H9 (cell line): ENCODE results near the gene EXD1. TPM values are rescaled to one million over a fixed set of nuclear protein-coding genes. Genes with fewer than 3 reads are reported as not detected.
A peak's percentile ranks its signal among the peaks of the same experiment; 100 is the strongest.

ENCODE experiments used
- DNase-seq: peaks from one replicate; pipeline ENCODE4 v3.0.0-alpha.2; 2017
- H2AFZ ChIP-seq: one replicate; pipeline ENCODE4 v1.6.1; 2013; ENCODE audit warnings: mild to moderate bottlenecking, low read length, control low read depth, moderate library complexity
- H2AK5ac ChIP-seq: 2 replicates; pipeline ENCODE4 v1.6.1; 2013; ENCODE audit warnings: low read length, control low read depth, mixed read lengths; ENCODE audit not compliant: insufficient read length
- H2BK120ac ChIP-seq: one replicate; pipeline ENCODE4 v1.6.1; 2013; ENCODE audit warnings: low read depth, mild to moderate bottlenecking, low read length, control low read depth, inconsistent platforms; ENCODE audit not compliant: poor library complexity, severe bottlenecking
- H2BK12ac ChIP-seq: 2 replicates; pipeline ENCODE4 v1.6.1; 2013; ENCODE audit warnings: low read length, control low read depth, mixed read lengths, low read depth; ENCODE audit not compliant: insufficient read length
- H2BK15ac ChIP-seq: 2 replicates; pipeline ENCODE4 v1.6.1; 2013; ENCODE audit warnings: low read depth, low read length, control low read depth
- H2BK20ac ChIP-seq: one replicate; pipeline ENCODE4 v1.6.1; 2013; ENCODE audit warnings: low read depth, mild to moderate bottlenecking, low read length, control low read depth, inconsistent platforms; ENCODE audit not compliant: poor library complexity, severe bottlenecking
- H2BK5ac ChIP-seq: 2 replicates; pipeline ENCODE4 v1.6.1; 2013; ENCODE audit warnings: low read length, control low read depth, mixed read lengths; ENCODE audit not compliant: insufficient read length
- H3K14ac ChIP-seq: 2 replicates; pipeline ENCODE4 v1.6.1; 2013; ENCODE audit warnings: low read length, control low read depth; ENCODE audit not compliant: insufficient read depth
- H3K18ac ChIP-seq: 2 replicates; pipeline ENCODE4 v1.6.1; 2013; ENCODE audit warnings: low read depth, mild to moderate bottlenecking, mixed read lengths, low read length, control low read depth; ENCODE audit not compliant: insufficient read length
- H3K23ac ChIP-seq: 2 replicates; pipeline ENCODE4 v1.6.1; 2013; ENCODE audit warnings: low read length, control low read depth, mixed read lengths, low read depth; ENCODE audit not compliant: insufficient read length
- H3K23me2 ChIP-seq: 2 replicates; pipeline ENCODE4 v1.6.1; 2013; ENCODE audit warnings: low read depth, mild to moderate bottlenecking, mixed read lengths, low read length, control low read depth; ENCODE audit not compliant: insufficient read length, poor library complexity, severe bottlenecking
- H3K27ac ChIP-seq: 2 replicates; pipeline ENCODE4 v1.5.1; 2013; ENCODE audit warnings: low read length, control low read depth, mixed read lengths, low read depth; ENCODE audit not compliant: insufficient read length
- H3K27me3 ChIP-seq: 2 replicates; pipeline ENCODE4 v1.6.1; 2013; ENCODE audit warnings: low read length, control low read depth, inconsistent platforms; ENCODE audit not compliant: insufficient read depth
- H3K4ac ChIP-seq: 2 replicates; pipeline ENCODE4 v1.6.1; 2013; ENCODE audit warnings: low read depth, mild to moderate bottlenecking, control low read depth, inconsistent platforms, low read length, moderate library complexity
- H3K4me1 ChIP-seq: 2 replicates; pipeline ENCODE4 v1.6.1; 2013; ENCODE audit warnings: low read length, control low read depth, inconsistent platforms; ENCODE audit not compliant: insufficient read depth
- H3K4me2 ChIP-seq: 2 replicates; pipeline ENCODE4 v1.6.1; 2013; ENCODE audit warnings: low read length, control low read depth, mixed read lengths; ENCODE audit not compliant: insufficient read length, insufficient read depth
- H3K56ac ChIP-seq: 2 replicates; pipeline ENCODE4 v1.6.1; 2013; ENCODE audit warnings: low read depth, mild to moderate bottlenecking, mixed read lengths, low read length, control low read depth; ENCODE audit not compliant: insufficient read length
- H3K79me1 ChIP-seq: 2 replicates; pipeline ENCODE4 v1.6.1; 2013; ENCODE audit warnings: low read depth, mild to moderate bottlenecking, moderate library complexity, low read length, control low read depth, inconsistent platforms; ENCODE audit not compliant: insufficient read depth, poor library complexity, severe bottlenecking
- H3K79me2 ChIP-seq: 2 replicates; pipeline ENCODE4 v1.6.1; 2013; ENCODE audit warnings: low read length, control low read depth, inconsistent platforms; ENCODE audit not compliant: insufficient read depth
- H3K9ac ChIP-seq: 2 replicates; pipeline ENCODE4 v1.6.1; 2013; ENCODE audit warnings: low read length, control low read depth, mixed read lengths; ENCODE audit not compliant: insufficient read length; ENCODE audit errors: extremely low read depth
- H3K9me3 ChIP-seq: one replicate; pipeline ENCODE4 v1.6.1; 2013; ENCODE audit warnings: low read depth, low read length, inconsistent platforms; ENCODE audit not compliant: control insufficient read depth
- H3T11ph ChIP-seq: one replicate; pipeline ENCODE4 v1.6.1; 2013; ENCODE audit warnings: mild to moderate bottlenecking, low read length, control low read depth, inconsistent platforms
- H4K20me1 ChIP-seq: one replicate; pipeline ENCODE4 v1.6.1; 2013; ENCODE audit not compliant: control insufficient read depth, insufficient read length, insufficient read depth
- H4K5ac ChIP-seq: 2 replicates; pipeline ENCODE4 v1.6.1; 2013; ENCODE audit warnings: low read depth, mild to moderate bottlenecking, mixed read lengths, low read length, control low read depth; ENCODE audit not compliant: insufficient read length
- H4K8ac ChIP-seq: replicated peaks from 2 replicates; pipeline ENCODE4 v1.6.1; 2013; ENCODE audit warnings: low read length, control low read depth, mixed read lengths, low read depth; ENCODE audit not compliant: insufficient read length
- H4K91ac ChIP-seq: 2 replicates; pipeline ENCODE4 v1.6.1; 2013; ENCODE audit warnings: low read depth, mild to moderate bottlenecking, moderate library complexity, mixed read lengths, low read length, control low read depth; ENCODE audit not compliant: insufficient read length
- H3K27ac Mint-ChIP-seq, 3 experiments: 2 replicates in 2 of 3; 3 replicates in 1 of 3; pipeline ENCODE4 v1.8.0; 2020 to 2021; ENCODE audit warnings: mixed read lengths in 3 of 3, mild to moderate bottlenecking in 1 of 3, moderate library complexity in 1 of 3
- H3K27me3 Mint-ChIP-seq: 2 replicates; pipeline ENCODE4 v1.8.0; 2021; ENCODE audit warnings: low read depth, mild to moderate bottlenecking, moderate library complexity, mixed read lengths
- H3K36me3 Mint-ChIP-seq, 3 experiments: 2 replicates in 2 of 3; 3 replicates in 1 of 3; pipeline ENCODE4 v1.8.0; 2020 to 2021; ENCODE audit warnings: low read depth in 3 of 3, mixed read lengths in 3 of 3; ENCODE audit not compliant: insufficient read depth in 1 of 3
- H3K4me1 Mint-ChIP-seq, 2 experiments: 2 replicates each; pipeline ENCODE4 v1.8.0; 2020; ENCODE audit warnings: mixed read lengths in 2 of 2
- H3K4me3 Mint-ChIP-seq, 2 experiments: 2 replicates in 1 of 2; 3 replicates in 1 of 2; pipeline ENCODE4 v1.8.0; 2020 to 2021; ENCODE audit warnings: mild to moderate bottlenecking in 2 of 2, mixed read lengths in 2 of 2, moderate library complexity in 1 of 2
- H3K9me3 Mint-ChIP-seq, 2 experiments: 2 replicates in 1 of 2; 3 replicates in 1 of 2; pipeline ENCODE4 v1.8.0; 2020; ENCODE audit warnings: mild to moderate bottlenecking in 2 of 2, mixed read lengths in 2 of 2, moderate library complexity in 1 of 2
- WGBS: extraction: QIAGEN DNeasy Blood & Tissue Kit; methylation state at CpG from one replicate; pipeline ENCODE4 v1.1.7; 2013; ENCODE audit warnings: missing lambda C conversion rate, low lambda C conversion rate, mixed read lengths; ENCODE audit not compliant: insufficient read length; ENCODE audit errors: extremely low coverage; 5-methylcytosine and 5-hydroxymethylcytosine counted together
- total RNA-seq: library from RNA; stranded (reverse); gene quantifications from 2 replicates; pipeline ENCODE4 v1.2.1, GENCODE V29; 2021
- TF ChIP-seq, protein P1 (sequence below): fragments of 200-600 bp; sonication (generic); conservative IDR thresholded peaks from 3 replicates; pipeline ENCODE4 v1.8.0; 2021; ENCODE audit warnings: antibody characterized with exemption, mild to moderate bottlenecking

The EXD1 gene
- total RNA-seq, 1 experiment from 2014 or later, result not detected

DNA sequence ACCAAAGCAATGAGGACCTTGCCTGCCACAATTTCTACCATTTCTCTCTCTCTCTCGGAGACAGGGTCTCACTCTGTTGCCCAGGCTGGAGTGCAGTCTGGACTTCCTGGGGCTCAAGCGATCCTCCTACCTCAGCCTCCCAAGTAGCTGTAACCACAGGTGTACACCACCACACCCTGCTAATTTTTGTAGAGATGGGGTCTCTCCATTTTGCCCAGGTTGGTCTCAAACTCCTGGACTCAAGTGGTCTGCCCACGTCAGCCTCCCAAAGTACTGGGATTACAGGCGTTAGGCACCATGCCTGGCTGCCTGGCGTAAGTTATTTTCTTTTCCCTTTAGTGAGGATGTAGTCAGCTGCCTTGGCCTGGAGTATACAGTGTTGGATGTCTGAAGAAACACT is 76.8 kb downstream of the EXD1 start:
- H3K4me2 ChIP-seq, result no peak overlapping the region
- 0 out of 7 replicates have a peak, but pooled peaks cover 0 to 3% (median 0%) of the 10 kb centered on the region in 3 experiments for H3K36me3 Mint-ChIP-seq
- no peaks in the 10 kb centered on the region for H4K20me1 ChIP-seq
- H3K9ac ChIP-seq, result no peak overlapping the region
- H3K23me2 ChIP-seq, result peaks cover 4% of the 10 kb centered on the region
- no peak overlapping the region for H2BK5ac ChIP-seq
- H3K27ac Mint-ChIP-seq, result peak overlapping the region in 1 of 3 experiments; percentile 40; a peak in 1 of 7 replicates
- no peaks in the 10 kb centered on the region for H3K9me3 ChIP-seq
- TF ChIP-seq, protein P1, sequence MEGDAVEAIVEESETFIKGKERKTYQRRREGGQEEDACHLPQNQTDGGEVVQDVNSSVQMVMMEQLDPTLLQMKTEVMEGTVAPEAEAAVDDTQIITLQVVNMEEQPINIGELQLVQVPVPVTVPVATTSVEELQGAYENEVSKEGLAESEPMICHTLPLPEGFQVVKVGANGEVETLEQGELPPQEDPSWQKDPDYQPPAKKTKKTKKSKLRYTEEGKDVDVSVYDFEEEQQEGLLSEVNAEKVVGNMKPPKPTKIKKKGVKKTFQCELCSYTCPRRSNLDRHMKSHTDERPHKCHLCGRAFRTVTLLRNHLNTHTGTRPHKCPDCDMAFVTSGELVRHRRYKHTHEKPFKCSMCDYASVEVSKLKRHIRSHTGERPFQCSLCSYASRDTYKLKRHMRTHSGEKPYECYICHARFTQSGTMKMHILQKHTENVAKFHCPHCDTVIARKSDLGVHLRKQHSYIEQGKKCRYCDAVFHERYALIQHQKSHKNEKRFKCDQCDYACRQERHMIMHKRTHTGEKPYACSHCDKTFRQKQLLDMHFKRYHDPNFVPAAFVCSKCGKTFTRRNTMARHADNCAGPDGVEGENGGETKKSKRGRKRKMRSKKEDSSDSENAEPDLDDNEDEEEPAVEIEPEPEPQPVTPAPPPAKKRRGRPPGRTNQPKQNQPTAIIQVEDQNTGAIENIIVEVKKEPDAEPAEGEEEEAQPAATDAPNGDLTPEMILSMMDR, result no peak
- H3K4me3 Mint-ChIP-seq, result no peak overlapping the region
- no peak overlapping the region for H2BK15ac ChIP-seq
- H2BK20ac ChIP-seq, result no peak overlapping the region
- H4K91ac ChIP-seq, result no peak overlapping the region
- no peak overlapping the region for H3K23ac ChIP-seq
- H3K4ac ChIP-seq, result no peak overlapping the region
- peaks cover 3 to 5% of the 10 kb centered on the region in 2 experiments; a peak in 3 of 5 replicates for H3K9me3 Mint-ChIP-seq
- no CpG with 5 or more reads among the region's 5 CpGs for WGBS
- H3K4me1 Mint-ChIP-seq, result no peaks in the 10 kb centered on the region
- H3K56ac ChIP-seq, result no peak overlapping the region
- no peak overlapping the region for H3K27ac ChIP-seq
- no peak overlapping the region for H4K8ac ChIP-seq
- H3K18ac ChIP-seq, result no peak overlapping the region
- no peak overlapping the region for H3T11ph ChIP-seq
- DNase-seq, result no peak
- H3K79me2 ChIP-seq, result no peaks in the 10 kb centered on the region
- no peaks in the 10 kb centered on the region for H3K79me1 ChIP-seq
- H2BK120ac ChIP-seq, result no peak overlapping the region
- H3K27me3 Mint-ChIP-seq, result no peaks in the 10 kb centered on the region
- H2AK5ac ChIP-seq, result no peak overlapping the region
- no peaks in the 10 kb centered on the region for H3K4me1 ChIP-seq
- H2BK12ac ChIP-seq, result no peak overlapping the region
- H4K5ac ChIP-seq, result no peak overlapping the region
- no peak overlapping the region; the same call in 1 of the 2 replicates for H3K14ac ChIP-seq
- no peaks in the 10 kb centered on the region for H3K27me3 ChIP-seq
- no peak overlapping the region for H2AFZ ChIP-seq
